G401 (cell line): Measurements from ENCODE around the gene METAP2. TPM values are rescaled to one million over a fixed set of nuclear protein-coding genes. Genes with fewer than 3 reads are reported as not detected.

Experiments used
- DNase-seq: peaks from one replicate; pipeline ENCODE4 v3.0.0-alpha.2; 2015; ENCODE audit warnings: low spot score
- in situ Hi-C: cut with HindIII; loops from 2 replicates; pipeline ENCODE4 v1.10.0; 2016; ENCODE audit warnings: low sequenced_read_pairs, mixed read lengths
- total RNA-seq: library from RNA; depleted of rRNA; stranded (reverse); fragments of >200 nt; shearing (Covaris generic); gene quantifications from 2 replicates; pipeline ENCODE4 v1.2.3, GENCODE V29; 2014

Gene METAP2
- total RNA-seq, 1 experiment from 2014 or later, result 91.2 TPM

- in situ Hi-C loops, result no loop called here
- no peak for DNase-seq
Observed at GRCh38 chr12:95504140-95504539, 30.2 kb downstream of the METAP2 start.

GRCh38 chr12:95505039-95505438 lies 31.1 kb downstream of the METAP2 start:
- no peak for DNase-seq
- in situ Hi-C loops, result no loop called here

GRCh38 chr12:95506707-95507523 lies 33.0 kb downstream of the METAP2 start:
- in situ Hi-C loops, result no loop called here
- peak; percentile 29 for DNase-seq

GRCh38 chr12:95509300-95509699 lies 35.3 kb downstream of the METAP2 start:
- no peak for DNase-seq
- in situ Hi-C loops, result no loop called here

- DNase-seq, result no peak
- in situ Hi-C loops, result no loop called here
Observed at GRCh38 chr12:95511977-95512376, 38.0 kb downstream of the METAP2 start.

- in situ Hi-C loops, result no loop called here
Observed at GRCh38 chr12:95513599-95513998, 39.6 kb downstream of the METAP2 start.

GRCh38 chr12:95515197-95515596 lies 41.2 kb downstream of the METAP2 start:
- in situ Hi-C loops, result no loop called here
- DNase-seq, result no peak

More at GRCh38 chr12:95513599-95513998, 39.6 kb downstream of the METAP2 start:
- no peak for DNase-seq

- in situ Hi-C loops, result no loop called here
Observed at GRCh38 chr12:95516757-95517156, 42.8 kb downstream of the METAP2 start.

GRCh38 chr12:95517246-95517645 lies 43.3 kb downstream of the METAP2 start:
- DNase-seq, result no peak
- in situ Hi-C loops, result no loop called here

More at GRCh38 chr12:95516757-95517156, 42.8 kb downstream of the METAP2 start:
- no peak for DNase-seq

- DNase-seq, result no peak
- in situ Hi-C loops, result no loop called here
Observed at GRCh38 chr12:95518944-95519343, 45.0 kb downstream of the METAP2 start.

GRCh38 chr12:95520816-95521215 lies 46.9 kb downstream of the METAP2 start:
- in situ Hi-C loops, result no loop called here
- DNase-seq, result no peak

- in situ Hi-C loops, result no loop called here
- no peak for DNase-seq
Observed at GRCh38 chr12:95522692-95523091, 48.7 kb downstream of the METAP2 start.

- no peak for DNase-seq
- in situ Hi-C loops, result no loop called here
Observed at GRCh38 chr12:95528431-95528830, 54.5 kb downstream of the METAP2 start.

- in situ Hi-C loops, result no loop called here
Observed at GRCh38 chr12:95529693-95530225, 55.8 kb downstream of the METAP2 start.

GRCh38 chr12:95532851-95533250 lies 58.9 kb downstream of the METAP2 start:
- in situ Hi-C loops, result no loop called here
- no peak for DNase-seq

More at GRCh38 chr12:95529693-95530225, 55.8 kb downstream of the METAP2 start:
- no peak for DNase-seq

GRCh38 chr12:95533985-95534384 lies 60.0 kb downstream of the METAP2 start:
- no peak for DNase-seq
- in situ Hi-C loops, result no loop called here

GRCh38 chr12:95538006-95538405 lies 64.1 kb downstream of the METAP2 start:
- in situ Hi-C loops, result no loop called here

GRCh38 chr12:95538656-95539055 lies 64.7 kb downstream of the METAP2 start:
- in situ Hi-C loops, result no loop called here

More at GRCh38 chr12:95538006-95538405, 64.1 kb downstream of the METAP2 start:
- DNase-seq, result no peak

GRCh38 chr12:95541436-95541835 lies 67.5 kb downstream of the METAP2 start:
- in situ Hi-C loops, result no loop called here
- no peak for DNase-seq

More at GRCh38 chr12:95538656-95539055, 64.7 kb downstream of the METAP2 start:
- DNase-seq, result no peak

- in situ Hi-C loops, result no loop called here
- no peak for DNase-seq
Observed at GRCh38 chr12:95543305-95543704, 69.4 kb downstream of the METAP2 start.

GRCh38 chr12:95544756-95545155 lies 70.8 kb downstream of the METAP2 start:
- DNase-seq, result no peak
- in situ Hi-C loops, result no loop called here
